ENCODE measurements around the gene FRMD3.
"Not testable (repeated sequence)": the region's sequence is repeated elsewhere in the genome, so short reads cannot be mapped to it uniquely, and the experiment has no call there.

The FRMD3 gene

DNA sequence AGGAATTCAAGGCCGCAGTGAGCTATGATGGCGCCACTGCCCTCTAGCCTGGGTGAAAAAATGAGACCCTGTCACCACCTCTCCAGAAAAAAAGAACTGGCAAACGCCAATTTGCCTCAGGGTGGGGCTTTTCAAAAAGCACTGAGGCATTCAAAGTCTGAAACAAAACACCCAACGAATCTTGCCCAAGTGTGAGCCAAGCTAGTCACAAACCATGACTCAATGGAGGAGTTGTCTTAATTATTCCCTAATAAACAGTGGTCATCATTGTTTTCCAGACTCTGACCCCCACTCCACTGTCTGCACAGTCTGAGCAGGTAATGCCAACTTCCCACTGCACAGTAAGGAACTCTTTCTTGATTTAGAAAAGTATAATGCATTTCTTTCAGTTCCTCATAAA is 16.8 kb downstream of the FRMD3 start:
- FAIRE-seq, result no peak

DNA sequence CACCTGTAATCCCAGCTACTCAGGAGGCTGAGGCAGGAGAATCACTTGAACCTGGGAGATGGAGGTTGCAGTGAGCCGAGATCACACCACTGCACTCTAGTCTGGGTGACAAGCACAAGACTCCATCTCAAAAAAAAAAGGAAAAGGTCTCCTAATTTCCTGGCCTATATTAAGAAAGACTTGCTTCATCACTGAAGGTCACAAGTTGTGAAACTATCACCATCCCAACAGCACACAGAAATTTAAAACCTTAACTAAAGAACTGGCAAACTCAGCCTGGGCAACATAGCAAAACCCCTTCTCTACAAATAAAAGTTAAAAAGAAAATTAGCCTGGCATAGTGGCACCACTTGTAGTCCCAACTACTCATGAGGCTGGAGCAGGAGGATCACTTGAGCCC is 17.2 kb downstream of the FRMD3 start:
- no peak for FAIRE-seq

DNA sequence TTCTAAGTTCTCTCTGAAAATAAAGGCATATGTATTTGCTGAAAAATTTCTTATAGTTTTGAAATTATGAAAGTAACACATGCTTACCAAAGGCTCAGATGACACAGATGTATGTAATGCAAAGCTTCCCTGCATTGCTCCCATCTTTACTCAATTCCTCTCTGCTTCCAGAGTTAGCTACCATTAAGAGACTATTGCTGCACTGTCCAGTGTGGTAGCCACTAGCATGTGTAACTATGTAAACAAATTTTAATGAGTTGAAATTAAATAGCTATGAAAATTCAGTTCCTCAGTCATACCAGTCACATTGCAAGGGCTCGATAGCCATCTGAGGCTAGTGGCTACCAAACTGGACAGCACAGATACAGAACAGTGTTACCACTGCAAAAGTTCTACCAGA is 17.9 kb downstream of the FRMD3 start:
- no peak for FAIRE-seq

DNA sequence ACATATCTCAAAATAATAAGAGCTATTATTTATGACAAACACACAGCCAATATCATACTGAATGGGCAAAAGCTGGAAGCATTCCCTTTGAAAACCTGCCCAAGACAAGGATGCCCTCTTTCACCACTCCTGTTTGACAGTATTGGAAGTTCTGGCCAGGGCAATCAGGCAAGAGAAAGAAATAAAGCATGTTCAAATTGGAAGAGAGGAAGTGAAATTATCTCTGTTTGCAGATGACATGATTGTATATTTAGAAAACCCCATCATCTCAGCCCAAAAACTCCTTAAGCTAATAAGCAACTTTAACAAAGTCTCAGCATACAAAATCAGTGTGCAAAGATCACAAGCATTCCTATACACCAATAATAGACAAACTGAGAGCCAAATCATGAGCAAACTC is 20.2 kb downstream of the FRMD3 start:
- not testable (repeated sequence) for FAIRE-seq

DNA sequence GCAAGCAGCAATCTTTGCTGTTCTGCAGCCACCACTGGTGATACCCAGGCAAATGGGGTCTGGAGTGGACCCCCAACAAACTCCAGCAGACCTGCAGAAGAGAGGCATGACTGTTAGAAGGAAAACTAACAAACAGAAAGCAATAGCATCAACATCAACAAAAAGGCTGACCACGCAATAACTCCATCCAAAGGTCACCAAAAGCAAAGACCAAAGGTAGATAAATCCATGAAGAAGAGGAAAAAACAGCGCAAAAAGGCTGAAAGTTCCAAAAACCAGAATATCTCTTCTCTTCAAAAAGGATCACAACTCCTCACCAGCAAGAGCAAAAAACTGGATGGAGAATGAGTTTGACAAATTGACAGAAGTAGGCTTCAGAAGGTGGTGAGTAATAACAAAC is 23.4 kb downstream of the FRMD3 start:
- no peak for FAIRE-seq

DNA sequence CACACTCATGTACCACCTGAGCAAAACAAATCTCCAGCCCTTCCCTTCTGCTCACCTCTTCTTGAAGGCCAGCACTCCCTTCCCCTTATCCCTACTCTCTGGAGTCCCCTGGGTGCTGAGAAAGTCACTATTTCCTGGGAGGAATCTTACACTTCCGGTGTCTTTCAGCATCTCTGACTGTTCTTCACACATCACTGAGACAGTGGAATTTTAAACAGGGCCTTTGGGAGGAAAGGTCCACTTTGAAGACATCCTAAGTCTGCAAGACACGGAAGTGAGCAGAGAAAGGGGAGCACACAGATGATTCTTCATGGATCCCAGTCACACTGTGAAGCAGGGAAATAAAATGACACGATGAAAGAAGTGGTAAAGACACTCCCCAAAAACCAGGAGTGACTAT is 25.6 kb downstream of the FRMD3 start:
- FAIRE-seq, result no peak

DNA sequence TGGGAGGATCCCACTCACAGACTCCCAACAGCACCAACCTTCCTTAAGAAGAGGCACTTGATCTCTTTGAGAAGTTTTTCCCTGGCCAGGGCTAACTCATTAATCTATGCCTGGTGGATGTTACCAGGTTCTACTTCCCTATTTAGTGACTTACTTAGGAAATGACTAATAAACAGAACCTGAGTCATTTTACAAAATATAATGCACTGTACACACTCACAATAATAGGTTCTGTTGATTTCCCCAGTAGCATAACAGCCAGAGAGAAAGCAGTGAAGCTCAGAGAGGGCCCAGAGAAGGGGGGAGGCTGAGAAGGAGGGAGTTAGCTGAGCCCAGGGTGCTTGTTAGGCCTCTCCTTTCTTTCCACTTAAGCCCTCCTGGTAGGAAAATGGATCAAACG is 27.1 kb downstream of the FRMD3 start:
- FAIRE-seq, result no peak

DNA sequence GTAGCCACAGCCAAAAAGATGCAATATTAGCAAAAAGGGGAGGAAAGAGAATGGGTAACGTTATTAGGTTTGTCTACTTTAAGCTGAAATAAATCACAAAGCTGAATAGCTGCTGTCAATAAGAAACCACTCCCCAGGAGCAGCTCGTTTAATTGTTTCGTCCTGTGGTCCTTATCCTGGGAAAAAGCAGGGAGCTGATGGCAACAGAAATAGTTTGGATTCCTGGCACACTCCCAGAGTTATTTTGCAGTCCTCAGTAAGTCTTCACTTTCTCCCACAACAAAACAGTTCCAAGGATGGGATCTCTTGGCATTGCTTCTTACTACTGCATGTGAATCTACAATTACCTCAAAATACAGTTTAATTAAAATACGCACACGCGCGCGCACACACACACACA is 28.8 kb downstream of the FRMD3 start:
- FAIRE-seq, result no peak

DNA sequence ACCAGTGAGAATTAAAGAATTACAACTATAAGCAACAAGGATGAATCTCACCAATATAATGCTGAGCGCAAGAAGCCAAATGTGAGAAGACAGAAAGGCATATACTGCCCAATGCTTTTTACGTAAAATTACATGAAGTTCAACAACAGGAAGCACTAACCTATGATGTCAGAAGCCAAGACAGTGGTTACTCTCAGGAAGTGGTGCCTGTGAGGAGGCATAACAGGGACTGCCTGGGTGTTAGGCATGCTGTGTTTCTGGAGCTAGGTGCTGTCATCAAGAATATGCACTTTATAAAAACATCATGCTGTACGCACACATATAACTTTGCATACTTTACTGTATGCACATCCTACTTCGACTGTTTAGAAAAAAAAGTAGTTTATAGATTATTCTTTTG is 30.1 kb downstream of the FRMD3 start:
- FAIRE-seq, result no peak

DNA sequence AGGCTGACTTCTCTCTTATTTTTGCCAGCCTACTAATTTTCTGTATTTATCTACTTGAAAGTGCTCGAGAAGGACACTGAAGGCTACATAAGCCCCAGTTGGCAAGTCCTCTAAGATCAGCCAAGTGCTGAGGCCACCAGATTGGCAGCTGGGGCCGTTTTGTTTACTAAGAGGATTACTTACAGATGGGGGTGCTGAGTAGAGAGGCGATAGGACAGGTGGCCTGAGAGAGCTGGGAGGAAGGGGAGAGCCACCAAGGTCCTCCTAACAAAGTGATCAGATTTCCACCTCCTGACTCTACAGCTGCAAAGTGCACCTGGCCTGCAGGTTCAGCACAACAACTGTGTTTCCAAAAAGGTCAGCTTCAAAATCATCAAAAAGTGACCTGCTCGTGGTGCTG is 32.9 kb downstream of the FRMD3 start:
- no peak for FAIRE-seq

DNA sequence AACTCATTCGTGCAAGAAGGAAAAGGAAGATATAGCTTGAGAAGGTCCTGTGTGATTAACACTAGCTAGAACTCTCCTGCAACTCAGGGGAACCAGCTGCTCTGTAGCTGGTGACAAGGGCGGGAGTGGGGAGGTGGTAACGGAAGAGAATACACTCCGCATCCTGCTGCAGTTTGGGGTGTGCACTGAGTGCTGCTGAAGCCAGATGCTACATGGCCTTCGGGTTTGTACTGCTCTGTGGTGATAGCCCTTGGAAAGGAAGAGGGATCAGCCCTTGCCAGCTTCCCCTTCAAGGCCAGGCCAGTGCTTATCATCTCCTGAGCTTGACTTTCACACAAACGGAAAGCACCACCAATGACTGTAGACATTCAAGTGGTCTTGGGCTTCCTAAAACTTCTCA is 34.3 kb downstream of the FRMD3 start:
- FAIRE-seq, result no peak

DNA sequence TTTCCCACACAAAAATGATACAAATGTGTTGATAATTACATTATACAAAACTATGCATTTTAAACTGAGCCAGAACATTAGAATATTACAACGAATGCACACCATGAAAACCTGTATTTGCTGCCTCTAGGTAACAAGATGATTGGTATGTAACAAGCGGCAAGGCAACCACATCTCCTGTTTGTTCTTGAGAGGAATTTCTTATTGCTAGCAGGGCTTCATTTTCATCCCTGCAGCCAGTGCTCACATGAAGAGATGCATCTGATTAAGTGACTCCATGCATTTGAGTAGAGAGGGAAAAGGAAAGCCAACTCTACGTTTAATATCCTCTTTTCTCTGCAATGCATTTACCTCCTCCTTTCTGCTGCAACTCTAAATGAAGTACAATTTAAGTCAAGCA is 36.6 kb downstream of the FRMD3 start:
- no peak for FAIRE-seq

DNA sequence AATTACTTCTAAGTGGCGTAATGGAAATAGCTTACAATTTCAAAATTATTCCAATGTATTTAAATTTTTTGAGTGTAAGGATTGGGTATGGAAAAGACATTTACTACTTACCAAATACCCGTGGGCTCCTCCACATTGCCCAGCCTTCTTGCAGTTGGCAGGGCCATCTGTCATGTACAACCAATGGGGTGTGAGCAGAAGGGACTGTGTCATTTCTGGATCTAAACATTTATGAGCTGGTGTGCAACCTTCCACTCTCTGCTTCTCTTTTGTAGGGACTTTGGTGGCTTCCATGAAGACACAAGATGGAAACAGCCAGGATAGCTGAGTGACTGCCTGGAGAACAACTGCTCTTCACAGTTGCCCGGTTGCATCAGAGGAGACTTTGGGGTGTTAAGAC is 40.8 kb downstream of the FRMD3 start:
- FAIRE-seq, result no peak

DNA sequence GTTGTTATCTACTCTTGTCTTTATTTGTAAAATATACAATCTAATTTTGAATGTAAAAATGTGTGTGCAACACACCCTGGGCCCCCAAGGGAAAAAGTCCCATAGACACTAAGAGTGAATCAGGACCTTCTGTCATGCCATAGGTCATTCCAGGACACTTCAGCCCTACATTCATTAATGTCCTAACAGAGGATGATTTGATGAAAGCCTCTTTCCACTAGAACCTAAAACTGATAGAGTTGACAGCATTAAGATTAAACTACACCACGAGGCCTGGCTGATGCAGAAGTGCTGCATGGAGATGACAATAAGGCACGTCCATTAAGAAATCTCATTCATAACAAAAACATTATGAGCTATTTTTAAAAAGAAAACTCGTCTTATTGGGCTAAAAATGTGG is 46.2 kb downstream of the FRMD3 start:
- no peak for FAIRE-seq

DNA sequence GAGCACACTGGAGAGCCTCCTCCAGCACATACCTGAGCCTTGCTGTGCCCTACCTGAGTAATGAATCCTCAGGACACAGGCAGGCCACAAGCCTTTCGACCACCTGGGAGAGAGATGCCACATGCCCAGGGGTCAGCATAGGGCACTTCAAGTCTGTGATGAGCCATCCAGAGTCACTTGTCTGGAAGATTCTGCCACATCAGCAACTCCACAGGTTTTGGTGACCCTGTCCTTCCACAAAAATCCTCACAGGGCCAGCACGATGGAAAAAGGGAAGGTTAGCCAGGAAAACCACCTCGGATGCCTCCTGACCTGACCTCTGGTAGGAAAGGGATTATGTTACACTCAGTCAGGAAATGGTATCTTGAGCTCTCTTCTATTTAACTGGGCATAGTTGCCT is 46.8 kb downstream of the FRMD3 start:
- FAIRE-seq, result no peak

DNA sequence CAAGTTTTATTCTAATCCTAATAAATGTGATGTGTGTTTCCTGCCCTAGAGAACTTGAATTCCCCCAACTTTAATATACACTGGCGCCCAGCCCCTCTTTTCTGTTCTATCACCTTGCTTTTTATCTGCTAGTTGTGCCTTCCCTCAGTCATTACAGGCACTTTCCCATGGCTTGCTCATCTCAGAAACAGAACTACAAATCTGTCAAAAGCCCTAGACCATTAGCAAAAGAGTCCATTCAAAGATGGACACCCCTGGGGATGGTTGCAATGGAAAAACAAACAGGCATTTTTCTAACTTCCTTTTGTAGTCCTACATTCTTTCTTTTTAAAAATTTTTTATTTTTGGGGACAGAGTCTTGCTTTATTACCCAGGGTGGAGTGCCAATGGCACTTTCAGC is 48.2 kb downstream of the FRMD3 start:
- no peak for FAIRE-seq

DNA sequence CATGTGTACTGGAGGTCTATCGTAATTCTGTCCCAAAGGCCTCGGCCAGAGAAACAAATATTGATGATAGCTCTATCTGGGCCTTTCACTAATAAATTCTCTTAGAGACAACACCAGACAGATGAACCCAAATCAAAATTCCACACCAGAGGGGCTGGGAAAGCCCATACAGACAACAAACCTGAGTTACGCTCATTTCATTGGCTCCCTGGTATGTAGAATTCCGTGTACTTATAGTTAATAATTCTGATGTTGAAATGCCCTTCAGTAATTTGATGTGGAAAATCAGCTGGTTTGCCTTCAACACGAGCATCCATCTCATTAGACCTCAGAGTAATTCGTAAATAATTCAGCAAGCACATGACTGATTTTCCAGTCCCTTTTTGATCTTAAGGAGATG is 53.2 kb downstream of the FRMD3 start:
- FAIRE-seq, result no peak

DNA sequence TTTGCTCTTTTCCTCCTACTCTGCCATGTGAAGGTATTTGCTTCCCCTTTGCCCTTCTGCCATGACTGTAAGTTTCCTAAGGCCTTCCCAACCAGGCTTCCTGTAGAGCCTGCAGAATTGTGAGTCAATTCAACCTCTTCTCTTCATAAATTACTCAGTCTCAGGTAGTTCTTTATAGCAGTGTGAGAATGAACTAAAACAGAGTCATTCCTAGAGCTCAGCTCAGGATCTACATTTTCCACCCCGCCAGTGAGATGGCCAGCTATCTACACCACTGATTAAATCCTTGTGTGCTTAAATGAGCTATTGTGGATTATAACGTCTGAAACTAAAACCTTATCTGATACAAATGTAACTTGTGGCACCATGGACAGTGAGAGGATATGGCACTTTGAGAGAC is 55.0 kb downstream of the FRMD3 start:
- FAIRE-seq, result no peak

DNA sequence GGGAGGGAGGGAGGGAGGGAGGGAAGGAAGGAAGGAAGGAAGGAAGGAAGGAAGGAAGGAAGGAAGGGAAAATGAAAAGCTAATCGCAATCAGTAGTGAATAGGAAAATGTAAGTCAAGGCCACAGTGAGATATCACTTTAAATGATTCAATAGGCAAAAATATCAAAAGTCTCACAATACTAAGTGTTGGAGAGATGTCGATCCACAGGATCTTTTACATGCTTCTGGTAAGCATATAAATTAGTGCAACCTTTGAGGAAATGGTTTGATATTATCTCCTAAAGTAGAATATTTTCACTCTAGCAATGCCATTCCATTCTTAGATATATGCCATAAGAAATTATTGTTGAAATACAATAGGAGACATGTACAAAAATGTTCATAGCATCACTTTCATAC is 58.4 kb downstream of the FRMD3 start:
- no peak for FAIRE-seq

DNA sequence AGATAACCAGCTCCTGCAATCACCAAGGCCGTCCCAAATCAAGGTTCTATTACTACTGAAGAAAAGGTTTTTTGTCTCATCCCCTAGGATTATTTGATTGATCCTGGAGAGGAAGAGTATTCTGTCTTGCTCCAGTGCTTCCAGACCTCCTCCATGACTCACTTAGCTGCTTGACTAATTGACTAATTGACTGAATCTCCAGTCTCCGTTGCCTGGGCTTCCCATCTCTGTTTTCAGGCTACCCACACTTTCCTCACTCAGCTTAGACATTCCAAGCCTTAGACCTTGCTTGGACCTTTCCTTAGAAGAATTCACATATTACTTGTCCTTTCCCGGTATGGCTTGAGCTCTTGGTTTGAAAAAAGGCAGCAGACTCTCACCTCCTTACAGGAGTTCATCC is 60.6 kb downstream of the FRMD3 start:
- no peak for FAIRE-seq

DNA sequence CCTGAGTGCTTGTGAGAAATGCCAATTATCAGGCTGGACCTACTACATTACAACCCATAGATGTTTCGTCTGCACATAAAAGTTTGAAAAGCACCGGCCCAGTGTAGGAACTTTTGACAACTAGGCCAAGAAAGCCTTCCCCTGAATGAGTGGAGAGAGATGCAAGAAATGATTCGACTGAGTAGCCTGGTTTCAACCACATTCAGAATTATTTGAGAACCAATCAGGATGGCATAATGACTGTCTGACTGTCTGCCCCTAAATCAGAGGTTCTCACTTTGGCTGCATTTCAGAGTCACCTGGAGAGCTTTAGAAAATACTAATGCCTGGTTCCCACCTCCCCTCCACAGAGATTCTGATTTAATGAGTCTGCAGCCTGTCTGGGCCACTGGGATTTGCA is 61.1 kb downstream of the FRMD3 start:
- no peak for FAIRE-seq

DNA sequence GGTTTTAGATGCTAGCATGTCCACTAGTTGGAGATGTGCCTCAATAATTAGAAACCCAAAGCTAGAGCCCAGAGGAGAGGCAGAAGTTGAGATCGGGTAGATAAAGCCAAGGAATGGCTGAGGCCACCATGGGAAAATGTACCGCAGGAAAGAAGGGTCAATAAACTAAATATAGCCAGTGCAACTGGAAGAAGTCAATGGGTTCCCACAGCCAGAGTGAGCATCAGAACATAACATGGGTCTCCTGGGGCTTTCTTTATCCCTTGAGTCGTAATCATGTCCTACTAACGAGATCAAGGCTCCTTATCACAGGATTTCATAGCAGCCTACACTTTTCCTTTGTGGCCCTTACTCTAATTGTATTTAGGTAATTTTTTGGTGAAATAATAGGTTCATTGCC is 61.7 kb downstream of the FRMD3 start:
- FAIRE-seq, result no peak

DNA sequence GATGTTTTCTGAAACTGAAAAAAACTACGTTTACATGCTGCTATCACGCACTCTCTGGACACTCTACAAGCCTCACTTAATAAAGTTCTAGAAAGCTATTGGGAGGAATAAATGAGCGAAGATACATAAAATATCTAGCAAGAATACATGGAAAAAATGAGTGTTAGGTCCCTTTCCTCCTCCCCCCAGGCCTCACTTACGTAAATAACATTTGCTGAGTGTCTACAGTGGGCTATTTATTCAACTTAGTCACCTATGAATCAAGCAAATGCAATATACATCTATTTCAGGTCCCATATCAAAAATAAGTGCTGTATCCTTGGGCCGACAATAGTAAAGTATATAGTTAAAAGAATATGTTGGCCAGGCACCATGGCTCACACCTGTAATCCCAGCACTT is 62.5 kb downstream of the FRMD3 start:
- no peak for FAIRE-seq

DNA sequence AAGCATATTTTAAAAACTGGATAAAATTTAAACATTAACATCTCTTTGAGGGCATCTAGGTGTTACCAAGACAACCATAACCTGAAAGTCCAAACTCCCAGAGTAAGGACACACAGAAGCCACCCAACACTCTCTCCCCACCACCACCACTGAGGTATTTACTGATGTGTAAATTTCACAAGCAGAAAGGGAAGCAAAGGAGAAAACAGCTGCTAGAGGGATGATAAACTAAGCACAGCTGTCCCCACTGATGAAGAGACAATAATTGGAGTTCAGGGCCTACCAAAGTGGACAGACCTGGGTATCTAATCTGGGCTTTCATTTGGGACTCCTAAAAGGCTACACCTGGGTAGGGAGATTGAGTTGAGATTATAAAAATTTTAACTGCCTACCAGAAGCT is 63.6 kb downstream of the FRMD3 start:
- FAIRE-seq, result no peak

DNA sequence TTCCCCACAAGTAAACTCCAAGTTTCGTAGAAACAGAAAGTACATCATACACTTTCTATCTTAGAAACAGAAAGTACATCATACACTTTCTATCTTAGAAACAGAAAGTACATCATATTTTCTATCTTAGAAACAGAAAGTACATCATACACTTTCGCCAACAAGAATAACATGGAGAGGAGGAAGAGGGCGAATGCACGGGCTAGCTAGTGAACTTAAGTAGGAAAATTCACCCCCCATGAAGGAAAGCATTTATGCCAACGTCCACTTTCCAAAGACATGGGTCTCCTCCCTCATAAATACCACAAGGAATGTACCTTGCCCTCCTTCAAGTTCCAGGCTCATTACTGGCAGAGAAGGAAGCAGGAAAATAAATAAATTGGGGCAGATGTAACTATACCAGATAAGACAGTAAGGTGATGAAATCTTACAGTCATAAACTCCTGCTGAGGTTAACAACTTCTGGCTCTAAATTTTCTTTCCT is 64.7 kb downstream of the FRMD3 start:
- FAIRE-seq, result no peak

DNA sequence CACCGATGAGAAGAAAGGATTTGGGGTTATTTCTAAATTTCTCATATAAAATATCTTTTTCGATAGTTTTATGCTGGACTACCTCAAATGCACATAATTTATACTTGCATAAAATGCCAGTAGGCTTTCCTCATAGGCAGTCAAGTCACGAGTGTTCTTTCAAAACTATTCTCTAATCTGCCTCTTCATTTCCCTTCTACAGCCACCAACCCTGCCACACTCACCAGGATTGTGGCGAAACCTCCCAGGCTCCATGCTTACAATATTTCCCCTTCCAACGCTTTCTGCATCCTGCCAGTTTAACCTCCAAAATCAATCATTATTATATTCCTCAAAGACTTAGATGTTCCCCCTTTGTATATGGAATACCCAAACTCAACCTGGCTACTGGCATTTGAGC is 65.4 kb downstream of the FRMD3 start:
- FAIRE-seq, result no peak

All from colon (tissue), 2 donors.